Measurements from ENCODE around the gene PRKAG2.

PRKAG2 gene

DNA sequence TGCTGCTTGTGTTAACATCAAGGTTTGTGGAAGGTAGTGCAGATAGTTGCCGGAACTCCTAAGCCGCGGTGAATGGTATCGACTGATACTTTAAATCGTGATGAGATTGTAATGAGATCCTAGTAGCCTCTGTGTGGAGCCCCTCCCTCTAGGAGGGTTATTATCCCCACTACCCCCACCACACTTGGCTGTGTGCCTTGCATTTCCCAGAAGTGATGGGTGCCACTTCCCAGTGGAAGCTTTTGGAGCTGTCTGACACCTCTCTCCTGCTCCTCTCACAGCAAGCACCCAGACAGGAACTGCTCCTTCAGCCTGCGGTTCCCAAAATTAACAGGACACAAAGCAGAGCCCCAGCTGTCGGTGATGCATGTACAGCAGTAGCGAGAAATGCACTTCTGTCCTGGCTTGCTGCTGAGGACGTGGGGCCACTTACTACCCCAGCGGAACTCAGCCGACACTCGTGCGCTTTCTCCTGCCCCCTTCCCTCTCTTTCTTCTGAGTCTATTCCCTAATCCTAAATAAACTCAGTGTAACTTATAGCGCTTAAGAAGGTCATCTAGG is 52.5 kb downstream of the PRKAG2 start:
- H3K4me3 ChIP-seq (ENCODE audit: low read depth, low read length), result no peak overlapping the region
- in situ Hi-C loops (cut with HindIII; ENCODE audit: low sequenced_read_pairs), result no loop called here
- no peak for DNase-seq (ENCODE audit: low read depth)
- TF ChIP-seq, protein P1, sequence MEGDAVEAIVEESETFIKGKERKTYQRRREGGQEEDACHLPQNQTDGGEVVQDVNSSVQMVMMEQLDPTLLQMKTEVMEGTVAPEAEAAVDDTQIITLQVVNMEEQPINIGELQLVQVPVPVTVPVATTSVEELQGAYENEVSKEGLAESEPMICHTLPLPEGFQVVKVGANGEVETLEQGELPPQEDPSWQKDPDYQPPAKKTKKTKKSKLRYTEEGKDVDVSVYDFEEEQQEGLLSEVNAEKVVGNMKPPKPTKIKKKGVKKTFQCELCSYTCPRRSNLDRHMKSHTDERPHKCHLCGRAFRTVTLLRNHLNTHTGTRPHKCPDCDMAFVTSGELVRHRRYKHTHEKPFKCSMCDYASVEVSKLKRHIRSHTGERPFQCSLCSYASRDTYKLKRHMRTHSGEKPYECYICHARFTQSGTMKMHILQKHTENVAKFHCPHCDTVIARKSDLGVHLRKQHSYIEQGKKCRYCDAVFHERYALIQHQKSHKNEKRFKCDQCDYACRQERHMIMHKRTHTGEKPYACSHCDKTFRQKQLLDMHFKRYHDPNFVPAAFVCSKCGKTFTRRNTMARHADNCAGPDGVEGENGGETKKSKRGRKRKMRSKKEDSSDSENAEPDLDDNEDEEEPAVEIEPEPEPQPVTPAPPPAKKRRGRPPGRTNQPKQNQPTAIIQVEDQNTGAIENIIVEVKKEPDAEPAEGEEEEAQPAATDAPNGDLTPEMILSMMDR (IDR thresholded peaks at IDR 0.05; ENCODE audit: low read depth, low read length, missing control alignments), result no peak

DNA sequence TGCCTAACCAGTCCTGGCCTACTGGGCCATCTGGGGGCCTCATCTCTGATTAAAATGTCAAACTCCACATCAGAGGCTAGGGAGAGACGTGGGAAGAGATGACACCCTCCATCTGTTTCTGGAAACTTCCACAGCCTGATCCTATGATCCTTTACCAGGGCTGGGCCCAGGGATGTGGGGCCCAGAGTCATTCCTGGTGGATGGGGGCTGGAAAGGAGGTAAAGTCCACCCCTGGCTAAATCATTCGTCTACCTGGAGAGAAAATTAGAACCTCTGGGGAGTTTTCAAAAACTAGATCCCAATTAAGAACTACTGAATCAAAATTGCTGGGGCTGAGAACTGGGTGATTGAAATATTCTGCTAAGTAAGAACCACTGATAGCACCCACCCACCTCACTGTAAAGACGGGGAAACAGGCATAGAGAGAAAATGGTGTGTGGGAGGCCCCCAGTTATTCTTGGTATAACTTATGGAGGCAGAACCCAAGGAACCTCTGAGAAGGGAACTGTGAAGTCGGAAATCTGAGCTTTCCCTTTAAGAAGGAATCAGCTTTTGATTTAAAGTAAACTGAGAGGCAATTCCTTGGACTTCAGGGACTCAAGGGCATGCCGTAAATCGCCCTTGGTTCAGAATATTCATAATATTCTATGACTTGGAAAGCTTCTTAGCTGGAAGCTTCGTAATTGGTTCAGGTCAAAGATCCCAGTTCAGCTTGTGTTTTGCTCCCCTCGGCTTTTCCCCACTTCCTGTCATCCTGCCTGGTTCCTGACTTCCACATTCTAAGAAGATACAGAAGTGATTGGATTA is 53.1 kb downstream of the PRKAG2 start:
- DNase-seq (ENCODE audit: low read depth), result no peak
- TF ChIP-seq, protein P1 (IDR thresholded peaks at IDR 0.05; ENCODE audit: low read depth, low read length, missing control alignments), result no peak

DNA sequence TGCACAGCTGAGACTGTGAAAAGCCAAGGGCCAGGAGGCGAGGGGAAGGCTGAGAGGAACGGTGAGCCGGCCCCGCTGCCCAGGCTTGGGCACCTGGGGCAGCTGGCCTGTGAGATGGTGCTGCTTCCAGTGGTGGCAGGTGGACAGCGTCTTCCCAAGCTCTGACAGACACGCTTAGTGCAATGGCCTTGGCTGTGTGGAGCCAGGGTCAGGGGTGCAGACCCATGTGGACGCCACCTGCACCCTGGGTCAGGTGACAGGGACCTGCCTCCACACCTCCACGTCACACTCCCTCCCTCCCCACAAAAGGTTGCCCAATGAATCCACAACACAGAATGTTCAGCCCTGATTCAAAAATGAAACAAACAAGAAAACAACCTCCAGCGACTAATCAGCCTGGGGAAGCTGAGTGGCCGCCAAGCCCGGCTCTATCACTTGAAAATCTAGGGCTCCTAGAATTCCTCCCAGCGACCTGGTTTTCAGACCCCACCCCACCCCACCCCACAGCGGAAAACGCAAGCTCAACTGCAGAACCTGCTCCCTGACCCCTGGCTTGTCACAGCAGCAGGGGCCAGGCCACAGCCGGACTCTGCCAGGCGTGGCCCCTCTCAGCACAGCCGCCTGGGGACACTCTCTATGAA is 54.3 kb downstream of the PRKAG2 start:
- in situ Hi-C loops (cut with HindIII; ENCODE audit: low sequenced_read_pairs), result no loop called here
- no peak for DNase-seq (ENCODE audit: low read depth)

More for the DNA sequence above, 53.1 kb downstream of the PRKAG2 start:
- H3K4me3 ChIP-seq (ENCODE audit: low read depth, low read length), result no peak overlapping the region
- in situ Hi-C loops (cut with HindIII; ENCODE audit: low sequenced_read_pairs), result no loop called here

DNA sequence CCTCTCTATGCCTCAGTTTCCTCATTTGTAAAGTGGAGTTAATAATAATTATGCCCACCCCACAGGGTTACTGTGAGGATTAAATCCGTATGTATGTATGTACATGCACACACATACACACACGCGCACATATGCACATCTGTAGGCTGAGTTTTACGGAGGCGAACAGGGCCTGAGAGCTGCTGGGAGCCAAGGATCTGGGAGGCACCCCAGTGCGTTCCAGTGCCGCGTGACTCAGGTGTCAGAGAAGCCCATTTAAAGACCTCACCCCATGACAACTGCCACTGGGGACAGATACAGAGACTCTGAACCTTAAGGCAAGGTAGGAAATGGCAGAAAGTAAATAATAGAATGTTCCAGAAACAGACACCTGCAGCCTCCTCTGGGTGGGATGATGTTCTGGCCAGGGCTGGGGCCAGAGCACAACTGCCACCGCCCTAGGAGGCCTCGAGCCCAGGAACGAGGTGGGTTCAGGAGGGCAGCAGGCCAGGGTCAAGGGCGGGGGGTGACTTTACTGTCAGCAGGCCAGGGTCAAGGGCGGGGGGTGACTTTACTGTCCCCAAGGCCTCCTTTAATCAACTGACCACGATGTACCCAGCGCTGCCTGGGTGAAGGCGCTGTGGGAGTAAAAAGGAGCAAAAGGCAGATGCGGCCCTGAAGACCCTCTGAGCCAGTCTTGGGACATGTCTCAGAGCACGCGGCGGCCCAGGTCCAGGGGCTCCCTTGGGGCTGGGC is 54.9 kb downstream of the PRKAG2 start:
- TF ChIP-seq, protein P1 (IDR thresholded peaks at IDR 0.05; ENCODE audit: low read depth, low read length, missing control alignments), result no peak
- in situ Hi-C loops (cut with HindIII; ENCODE audit: low sequenced_read_pairs), result no loop called here
- no peak overlapping the region for H3K4me3 ChIP-seq (ENCODE audit: low read depth, low read length)
- DNase-seq (ENCODE audit: low read depth), result no peak

More for the DNA sequence above, 54.3 kb downstream of the PRKAG2 start:
- no peak overlapping the region for H3K4me3 ChIP-seq (ENCODE audit: low read depth, low read length)
- TF ChIP-seq, protein P1 (IDR thresholded peaks at IDR 0.05; ENCODE audit: low read depth, low read length, missing control alignments), result no peak

DNA sequence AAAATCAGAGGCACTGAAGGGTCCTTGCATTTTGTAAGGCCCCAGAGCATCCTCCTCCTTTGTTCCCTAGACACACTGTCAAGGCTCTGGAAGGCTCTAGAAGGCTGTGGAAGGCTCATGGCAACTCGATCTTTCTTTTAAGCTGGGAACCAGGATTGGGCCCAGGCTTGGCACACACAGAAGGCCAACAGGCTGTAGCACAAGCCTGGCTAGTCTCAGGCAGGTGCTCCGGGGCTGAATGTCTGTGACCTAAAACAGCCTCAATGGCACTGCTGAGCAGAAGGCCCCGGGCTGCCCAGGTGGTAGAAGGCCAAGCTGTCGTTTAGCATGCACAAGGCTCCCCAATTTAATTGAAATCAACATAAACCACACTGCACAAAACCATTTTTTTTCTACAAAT is 55.7 kb downstream of the PRKAG2 start:
- no peak overlapping the region for H3K4me3 ChIP-seq (ENCODE audit: low read depth, low read length)
- TF ChIP-seq, protein P1 (IDR thresholded peaks at IDR 0.05; ENCODE audit: low read depth, low read length, missing control alignments), result no peak
- in situ Hi-C loops (cut with HindIII; ENCODE audit: low sequenced_read_pairs), result no loop called here
- DNase-seq (ENCODE audit: low read depth), result no peak

DNA sequence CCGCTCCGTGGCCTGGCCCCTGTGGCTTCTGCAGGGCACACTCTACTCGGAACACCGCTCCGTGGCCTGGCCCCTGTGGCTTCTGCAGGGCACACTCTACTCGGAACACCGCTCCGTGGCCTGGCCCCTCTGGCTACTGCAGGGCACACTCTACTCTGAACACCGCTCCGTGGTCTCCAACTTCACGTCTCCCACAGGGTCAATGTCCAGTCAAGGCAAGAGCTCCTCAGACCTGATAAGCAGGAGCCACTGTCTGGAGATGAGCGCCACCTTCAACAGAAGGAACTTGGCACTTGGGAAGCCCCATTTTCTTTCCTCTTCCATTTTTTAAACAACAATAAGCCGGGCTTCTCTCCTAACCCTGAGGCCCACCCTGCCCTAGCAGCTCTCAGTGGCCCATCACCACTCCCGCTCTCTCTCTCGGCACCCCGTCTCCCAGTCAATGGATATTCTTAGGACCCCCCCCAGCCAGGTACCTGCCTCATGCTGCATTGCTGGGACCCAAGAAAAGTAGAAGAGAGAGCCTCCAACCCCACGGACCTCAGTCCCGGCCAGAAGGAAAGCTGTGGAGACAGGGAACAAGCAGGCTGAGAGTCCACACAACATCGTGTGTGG is 56.3 kb downstream of the PRKAG2 start:
- TF ChIP-seq, protein P1 (IDR thresholded peaks at IDR 0.05; ENCODE audit: low read depth, low read length, missing control alignments), result no peak
- no peak overlapping the region for H3K4me3 ChIP-seq (ENCODE audit: low read depth, low read length)
- in situ Hi-C loops (cut with HindIII; ENCODE audit: low sequenced_read_pairs), result no loop called here
- no peak for DNase-seq (ENCODE audit: low read depth)
